Non-pigmented ciliary epithelial cell (primary cell): ENCODE data around the gene CCNQ.

Source experiments
- DNase-seq: peaks from one replicate; pipeline ENCODE4 v3.0.0-alpha.2; 2010; ENCODE audit warnings: low read depth

CCNQ gene

DNA sequence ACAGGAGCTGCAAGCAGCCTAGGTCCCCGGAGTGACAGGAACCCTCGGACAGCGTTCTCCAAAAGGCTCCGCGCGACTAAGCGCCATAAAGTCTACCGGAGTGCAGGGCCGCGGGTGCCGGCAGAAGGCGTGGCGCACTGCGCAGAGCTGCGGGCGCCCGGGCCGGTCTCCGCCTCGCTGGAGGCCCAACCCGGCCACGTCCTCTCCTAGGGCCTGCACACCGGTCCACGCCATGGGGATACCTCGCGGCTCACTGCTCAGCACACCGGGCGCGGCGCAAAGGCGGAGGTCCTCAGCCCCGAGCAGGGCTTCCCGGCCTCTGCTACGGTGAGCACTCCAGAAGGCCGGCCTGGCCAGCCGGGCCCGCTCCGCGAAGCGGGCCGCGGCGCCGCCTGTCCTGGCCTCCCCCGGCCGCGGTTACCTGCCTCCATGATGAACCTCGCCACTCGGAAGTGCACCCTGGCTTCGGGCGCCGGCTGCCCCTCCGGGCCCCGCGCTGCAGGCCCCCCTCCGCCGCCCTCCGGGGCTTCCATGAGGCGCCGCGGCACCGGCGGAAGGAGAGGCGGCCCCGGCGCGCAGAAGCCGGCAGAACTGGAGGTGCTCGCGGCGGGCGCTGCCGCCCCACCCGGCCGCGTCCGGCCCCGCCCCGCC is at the start of gene CCNQ:
Gene CCNQ, minus strand, starts transcription at position 599 of the 651 bp plus-strand sequence. Its CDS starts 66 bp downstream, at position 533.
- DNase-seq: no peak

DNA sequence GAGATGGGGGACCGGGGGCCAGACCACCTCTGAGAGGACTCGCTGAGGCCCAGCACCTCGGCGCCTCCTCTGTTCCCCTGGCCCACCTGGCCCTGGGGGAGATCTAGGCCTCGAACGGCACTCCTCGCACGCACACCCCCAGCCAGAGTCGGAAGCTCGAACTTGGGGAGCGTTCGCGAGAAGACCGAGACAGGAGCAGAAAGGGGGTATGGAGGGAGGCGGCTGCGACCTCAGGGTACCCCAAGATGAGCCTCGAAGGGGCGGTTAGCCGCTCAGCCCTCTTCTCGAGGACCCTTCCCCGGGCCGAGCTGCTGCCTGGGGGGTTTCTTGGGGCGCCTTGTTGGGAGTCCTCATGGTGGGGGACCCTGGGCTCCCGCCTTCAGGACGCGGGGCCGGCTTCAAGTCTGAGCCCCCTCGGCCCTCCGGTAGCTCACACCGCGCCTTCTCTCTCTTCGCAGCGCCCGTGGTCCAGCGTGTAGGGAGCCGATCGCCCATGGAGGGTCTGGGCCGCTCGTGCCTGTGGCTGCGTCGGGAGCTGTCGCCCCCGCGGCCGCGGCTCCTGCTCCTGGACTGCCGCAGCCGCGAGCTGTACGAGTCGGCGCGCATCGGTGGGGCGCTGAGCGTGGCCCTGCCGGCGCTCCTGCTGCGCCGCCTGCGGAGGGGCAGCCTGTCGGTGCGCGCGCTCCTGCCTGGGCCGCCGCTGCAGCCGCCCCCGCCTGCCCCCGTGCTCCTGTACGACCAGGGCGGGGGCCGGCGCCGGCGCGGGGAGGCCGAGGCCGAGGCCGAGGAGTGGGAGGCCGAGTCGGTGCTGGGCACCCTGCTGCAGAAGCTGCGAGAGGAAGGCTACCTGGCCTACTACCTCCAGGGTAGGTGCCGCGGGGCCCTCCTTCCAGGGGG is 48.8 kb upstream of the CCNQ start:
- no peak for DNase-seq

DNA sequence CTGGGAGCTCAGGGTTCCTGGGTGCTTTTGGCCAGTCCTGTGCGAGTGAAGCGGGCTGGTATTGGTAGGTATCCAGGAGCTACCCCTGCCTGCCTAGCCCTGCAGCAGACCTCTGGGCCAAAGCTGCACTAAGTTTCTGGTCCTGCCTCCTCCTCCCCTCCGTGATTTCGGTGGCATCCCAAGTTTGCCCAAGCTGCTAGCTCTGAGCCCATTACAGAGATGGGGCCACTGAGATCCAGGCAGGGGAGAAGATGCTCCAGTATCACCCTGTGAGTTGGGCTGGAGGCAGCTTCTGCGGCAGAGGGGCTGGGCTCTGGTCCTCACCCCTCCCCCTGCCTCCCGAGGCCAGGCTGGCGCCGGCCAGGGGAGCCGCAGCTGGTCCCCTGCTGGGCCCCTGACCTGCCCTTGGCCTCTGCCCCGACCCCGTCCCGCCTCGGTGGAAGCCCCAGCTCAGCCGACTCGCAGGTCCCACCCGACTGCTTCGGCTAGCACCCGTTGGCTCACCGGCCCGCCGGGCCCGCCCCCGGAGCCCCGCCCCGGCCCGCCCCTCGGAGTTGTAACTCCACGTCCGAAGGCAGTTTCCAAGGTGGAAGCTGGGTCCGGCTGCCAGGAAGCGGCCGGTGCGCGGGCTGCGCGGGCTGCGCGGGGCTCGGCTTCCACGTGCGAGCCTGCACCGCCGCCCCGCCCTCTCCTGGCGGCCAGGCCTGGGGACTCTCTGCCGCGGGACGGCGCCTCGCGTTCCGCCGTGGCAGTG is 47.9 kb upstream of the CCNQ start, which contains the start of gene DUSP9:
Gene DUSP9, plus strand, starts transcription at position 584 of the 754 bp plus-strand sequence. CDS start 751 bp downstream, outside the sequence.
- DNase-seq: no peak

DNA sequence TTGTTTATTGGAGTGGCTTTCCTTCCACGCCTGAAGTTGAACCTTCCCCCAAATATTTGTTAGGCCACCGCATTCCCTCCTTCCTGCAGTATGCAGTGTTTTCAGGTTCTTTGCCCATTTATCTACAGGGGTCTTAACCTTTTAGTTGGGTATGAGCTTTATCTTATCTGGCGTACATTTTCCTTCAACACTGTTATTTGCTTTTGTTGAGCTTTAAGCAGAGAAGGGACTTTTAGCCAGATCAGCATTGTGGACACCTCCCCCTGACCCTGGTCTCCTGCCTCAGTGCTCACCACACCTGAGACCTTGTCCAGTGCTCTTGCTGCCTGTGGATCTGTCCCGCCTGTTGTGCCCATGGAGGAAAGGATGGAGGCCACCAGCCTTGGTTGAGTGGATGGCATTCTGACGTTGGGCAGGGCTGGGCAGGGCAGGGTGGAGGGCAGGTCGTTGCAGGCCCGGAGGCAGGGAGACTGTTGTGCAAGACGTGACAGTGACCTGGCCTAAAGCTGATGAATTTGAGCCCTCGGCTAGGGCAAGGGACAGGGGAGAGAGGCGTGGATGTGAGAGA is 47.1 kb upstream of the CCNQ start:
- no peak for DNase-seq

DNA sequence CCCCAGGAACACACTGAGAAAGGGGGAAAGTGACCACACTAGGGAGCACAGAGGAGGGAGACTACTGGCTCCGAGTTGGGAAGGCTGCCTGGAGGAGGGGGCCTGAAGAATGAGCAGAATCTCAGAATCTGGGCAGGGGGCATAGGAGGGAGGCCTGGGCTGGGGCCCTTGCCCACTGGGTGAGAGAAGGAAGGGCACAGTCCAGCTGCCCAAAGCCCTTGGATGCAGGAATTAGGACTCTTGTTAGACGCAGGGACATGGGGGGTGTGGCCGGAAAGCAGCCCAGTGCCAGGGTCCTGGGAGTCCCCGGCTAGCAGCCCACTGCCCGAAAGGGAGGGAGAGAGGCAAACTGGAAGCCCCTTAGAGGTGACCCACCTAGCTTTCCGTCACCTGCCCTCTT is 46.2 kb upstream of the CCNQ start:
- no peak for DNase-seq

DNA sequence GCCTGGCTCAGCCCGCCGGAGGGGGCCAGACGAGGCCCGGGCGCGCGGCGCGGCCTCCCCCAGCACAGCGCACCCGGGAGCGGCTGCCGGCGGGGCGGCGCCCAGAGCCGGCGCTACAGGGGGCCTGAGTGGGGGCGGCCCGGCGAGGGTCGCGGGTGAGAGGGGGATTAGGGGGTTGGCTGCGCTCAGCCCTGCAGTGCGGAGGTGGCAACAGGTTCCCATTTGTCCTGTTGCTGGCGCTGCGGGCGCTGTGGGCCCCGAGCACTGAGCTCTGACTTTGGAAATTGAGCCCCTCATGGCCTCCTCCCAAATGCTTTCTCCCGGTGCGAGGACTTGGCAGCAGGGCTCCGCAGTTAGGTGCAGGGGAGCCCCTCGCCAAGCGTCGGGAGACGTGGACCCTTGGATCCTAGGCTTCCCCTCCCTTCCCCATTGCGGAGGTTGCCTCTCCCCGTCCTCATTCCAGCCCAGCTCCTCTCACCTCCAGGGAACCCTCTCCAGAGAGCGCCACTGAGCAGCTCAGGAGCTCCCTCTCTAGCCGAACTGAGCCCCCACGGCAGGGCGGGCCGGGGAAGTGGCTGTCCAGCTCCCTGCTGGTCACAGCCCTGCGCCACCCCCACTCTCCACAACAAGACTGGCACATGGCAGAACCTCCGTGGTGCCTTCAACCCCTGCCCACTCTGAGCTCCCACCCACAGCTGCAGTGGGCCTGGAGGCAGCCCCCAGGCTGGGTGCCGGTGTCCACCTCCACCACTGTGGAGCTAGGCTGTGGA is 45.6 kb upstream of the CCNQ start:
- no peak for DNase-seq

DNA sequence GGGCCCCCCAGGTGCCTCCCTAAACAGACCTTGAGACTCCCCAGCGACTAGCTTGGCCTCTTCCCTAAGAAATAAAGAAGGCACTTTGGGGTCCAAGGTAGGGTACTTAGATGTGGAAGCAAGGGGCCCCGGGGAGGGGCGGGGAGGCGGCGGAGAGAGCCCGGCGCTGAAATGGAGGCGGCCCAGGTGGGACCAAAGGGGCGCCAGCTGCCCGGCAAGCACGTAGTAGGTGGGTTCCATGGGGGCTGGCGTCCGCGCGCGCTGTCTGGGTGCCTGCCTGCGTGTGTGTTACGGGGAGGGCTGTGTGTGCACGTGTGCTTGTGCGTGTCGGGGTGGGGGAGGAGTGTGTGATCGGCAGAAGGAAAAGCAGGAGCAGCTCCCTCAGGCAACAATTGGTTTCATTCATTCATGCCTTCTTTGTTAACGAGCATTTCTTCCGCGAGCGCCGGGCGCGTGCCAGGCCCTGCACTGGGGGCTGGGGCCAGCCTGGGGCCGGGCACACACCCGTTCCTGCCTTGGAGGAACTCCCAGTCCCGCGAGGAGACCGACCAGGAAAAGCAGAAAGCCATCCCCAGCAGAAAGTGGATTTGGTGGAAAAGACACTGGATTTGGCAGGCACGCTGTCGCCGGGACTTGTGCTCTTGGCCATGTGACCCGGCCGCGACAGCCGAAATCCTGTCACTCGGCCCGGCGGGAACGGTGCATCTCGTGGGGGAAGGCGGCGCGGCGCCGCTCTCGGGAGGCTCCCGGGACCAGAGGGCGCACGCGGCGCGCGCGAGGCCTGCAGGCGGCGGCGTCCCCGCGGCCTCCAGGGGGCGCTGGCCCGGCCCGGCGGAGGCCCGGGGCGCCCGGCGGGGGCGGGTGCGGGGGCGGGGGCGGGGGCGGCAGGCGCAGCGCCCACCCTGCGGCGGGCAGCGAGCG is 44.8 kb upstream of the CCNQ start:
- DNase-seq: no peak

DNA sequence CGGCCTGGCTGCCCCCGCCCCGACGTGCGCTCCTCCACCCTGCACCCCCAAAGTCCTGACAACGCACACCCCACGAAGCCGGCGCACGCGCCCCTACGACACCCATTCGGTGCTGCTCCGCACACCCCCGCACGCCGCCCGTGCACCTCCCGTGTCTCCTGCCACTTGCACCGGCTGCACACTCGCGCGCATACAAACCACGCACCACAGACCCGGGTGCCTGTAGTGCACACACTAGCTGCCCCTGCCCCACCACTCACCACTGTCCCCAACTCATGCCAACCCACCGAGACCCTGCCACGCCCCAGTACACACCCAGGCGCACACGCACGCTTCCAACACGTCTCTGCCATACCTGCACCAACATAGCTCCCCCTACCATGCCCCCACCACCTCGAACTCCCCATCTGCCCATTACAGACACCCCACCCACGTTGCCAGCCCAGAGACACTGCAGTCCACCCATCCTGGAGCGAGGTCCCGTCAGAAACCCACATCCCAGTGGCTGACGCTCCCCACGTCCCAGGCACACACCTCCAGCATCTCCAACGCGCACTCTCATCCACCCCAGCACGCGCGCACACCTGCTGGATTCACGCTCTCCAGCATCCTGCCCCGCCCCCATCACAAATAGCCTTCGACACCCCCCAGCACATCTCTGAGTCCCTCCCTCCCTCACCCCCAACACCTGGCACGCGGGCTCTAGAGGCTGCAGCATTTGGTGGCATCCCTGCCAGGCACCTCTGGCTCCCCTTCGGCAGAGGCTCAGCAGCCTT is 43.9 kb upstream of the CCNQ start:
- no peak for DNase-seq

DNA sequence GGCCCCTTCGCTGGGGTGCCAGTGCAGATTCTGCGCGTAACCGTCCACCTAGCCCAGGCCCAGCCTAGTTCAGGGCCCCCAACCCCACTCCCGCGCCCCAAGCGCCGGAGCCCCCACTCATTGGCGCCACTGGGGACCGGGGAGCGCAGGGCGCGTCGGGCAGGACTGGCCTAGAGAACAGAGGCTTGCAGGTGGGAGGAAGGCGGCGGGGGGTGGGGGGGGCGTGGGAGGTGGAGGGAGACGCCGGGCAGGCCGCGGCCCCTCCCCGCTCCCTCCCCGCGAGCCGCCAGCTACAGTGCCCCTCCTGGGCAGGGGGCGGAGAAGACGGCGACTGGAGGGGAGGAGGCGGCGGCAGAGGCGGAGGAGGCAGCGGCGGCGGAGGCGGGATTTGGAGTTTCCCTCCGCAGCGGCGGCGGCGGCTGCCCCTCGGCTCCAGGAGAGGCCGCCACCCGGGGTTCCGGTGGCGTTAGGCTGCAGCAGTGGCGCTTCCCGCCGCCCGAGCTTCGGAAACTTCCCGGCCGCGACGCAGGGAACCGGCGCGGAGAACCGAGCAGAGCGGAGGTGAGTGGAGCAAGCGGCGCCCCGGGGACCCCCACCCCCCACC is 43.2 kb upstream of the CCNQ start:
- no peak for DNase-seq

DNA sequence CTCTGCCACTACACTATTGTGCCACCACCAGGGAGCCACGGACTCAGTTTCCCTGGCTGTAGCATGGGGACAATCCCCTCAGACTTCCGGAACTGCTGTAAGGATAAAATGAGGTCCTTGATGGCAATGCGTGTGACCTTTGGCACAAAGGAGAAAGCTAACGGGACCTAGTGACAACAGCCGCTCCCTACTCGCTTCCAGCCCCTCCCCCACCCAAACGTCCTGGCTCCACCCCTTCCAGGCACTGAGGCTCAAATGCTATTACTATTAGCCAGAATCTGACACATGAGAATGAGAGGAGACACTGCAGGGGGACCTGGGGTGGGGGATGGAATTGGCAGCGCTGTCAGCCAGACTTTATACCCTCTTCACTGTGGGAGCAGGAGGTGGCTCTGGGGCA is 42.7 kb upstream of the CCNQ start:
- no peak for DNase-seq

DNA sequence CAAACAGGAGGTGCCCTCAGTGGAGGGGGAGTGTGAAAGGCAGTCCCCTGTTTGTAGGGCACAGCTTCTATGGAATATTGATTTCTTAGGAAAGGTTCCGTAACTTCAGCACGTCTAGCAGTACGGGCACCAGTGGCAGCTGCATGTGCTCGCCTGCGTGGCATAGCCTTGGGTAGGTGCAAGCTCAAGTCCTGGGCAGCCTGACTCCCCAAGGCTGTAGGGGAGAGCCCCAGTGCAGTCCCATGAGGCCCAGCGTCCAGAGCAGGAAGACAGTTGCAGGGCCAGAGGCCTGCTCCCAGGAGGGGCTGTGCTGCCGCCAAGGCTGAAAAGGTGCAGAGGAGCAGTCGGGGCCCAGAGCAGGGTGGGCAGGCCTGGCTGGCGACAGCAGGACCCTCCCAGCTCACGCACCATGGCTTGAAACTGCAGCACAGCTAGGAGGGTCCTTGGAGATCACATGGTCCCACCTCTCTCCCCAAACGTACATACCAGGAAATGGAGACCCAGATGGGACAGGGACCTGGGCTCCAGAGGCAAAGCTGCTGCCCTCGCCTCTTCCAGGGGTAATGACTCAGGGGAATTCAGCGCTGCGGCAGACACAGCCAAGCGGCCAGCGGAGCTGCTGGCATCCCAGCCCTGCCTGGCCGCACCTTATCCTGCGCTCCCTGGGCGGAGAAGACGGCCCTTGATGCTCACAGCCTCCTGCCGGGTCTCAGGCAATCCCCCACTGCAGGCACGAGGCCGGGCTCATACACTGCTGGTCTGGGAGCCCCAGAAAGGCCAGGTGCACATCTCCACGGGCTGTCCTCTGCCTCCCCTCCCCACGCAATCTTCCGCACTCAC is 42.0 kb upstream of the CCNQ start:
- DNase-seq: no peak

DNA sequence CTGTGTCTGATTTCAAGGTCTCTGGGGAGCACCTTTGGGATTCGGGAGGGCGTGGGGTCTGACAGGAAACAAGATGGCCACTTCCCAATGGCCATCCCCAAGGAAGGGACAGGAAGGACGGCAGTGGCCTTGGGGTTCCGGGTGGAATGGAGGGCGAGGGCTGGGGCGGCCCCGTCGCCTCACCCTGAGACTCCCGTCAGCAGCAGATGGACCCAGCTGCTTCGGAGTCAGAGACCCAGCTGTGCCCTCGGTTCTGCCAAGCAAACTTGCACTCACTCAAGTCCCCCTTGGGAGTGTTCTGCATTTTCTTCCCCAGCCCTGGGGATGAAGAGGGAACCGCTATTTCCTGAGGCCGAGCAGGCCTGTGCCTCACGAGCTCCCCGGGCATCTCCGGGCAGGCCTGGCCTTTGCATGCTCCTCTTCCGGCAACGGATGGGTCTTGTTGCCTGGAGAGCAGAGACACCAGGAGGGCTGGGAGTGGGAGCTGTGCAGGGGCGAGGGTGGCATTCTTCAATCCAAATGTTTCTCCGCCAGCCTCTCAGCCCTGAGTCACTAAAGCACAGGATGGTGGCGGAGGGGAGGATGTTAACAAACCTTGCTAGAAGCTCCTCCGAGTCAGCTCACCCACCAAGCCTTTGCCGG is 41.2 kb upstream of the CCNQ start:
- no peak for DNase-seq

DNA sequence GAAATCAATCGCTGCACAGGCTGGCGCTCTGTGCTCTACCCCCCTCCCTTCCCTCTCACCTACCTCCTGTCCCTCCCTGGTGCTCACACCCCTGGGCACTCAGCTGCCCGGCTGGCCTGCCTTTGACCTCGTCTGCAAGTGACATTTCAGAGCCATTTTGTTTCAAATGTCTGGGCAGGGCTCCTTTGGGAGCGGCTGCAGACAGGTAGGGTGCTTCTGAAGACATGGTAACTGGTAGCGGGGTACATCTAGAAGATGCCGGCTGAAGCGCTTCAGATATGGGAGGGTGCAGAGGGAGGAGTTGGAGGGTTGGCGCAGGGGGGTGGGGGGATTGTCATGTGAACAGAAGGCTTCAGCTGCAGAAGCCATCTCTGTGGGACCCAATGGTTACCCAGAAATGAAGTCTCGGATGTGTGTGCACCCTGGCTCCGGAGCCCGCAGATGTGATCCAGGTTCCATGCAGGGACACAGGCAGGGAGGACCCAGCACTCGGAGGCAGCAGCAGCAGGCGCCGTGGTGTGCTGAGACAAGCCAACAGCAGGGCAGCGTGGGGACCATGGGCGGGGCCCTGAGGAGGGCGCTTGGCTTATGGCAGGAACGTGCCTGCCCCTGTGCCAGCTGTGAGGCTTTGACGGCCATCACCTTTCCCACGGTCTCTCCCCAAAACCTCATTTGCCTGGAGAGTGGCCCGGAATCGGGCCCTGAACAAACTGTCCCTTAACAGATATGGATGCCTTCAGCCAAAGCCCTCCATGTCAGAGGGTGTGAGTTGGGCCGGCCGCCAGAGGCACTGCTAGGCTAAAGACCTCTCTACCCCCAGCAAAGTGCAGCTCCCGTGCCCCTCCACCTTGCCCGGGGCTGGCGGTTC is 40.5 kb upstream of the CCNQ start:
- DNase-seq: no peak

DNA sequence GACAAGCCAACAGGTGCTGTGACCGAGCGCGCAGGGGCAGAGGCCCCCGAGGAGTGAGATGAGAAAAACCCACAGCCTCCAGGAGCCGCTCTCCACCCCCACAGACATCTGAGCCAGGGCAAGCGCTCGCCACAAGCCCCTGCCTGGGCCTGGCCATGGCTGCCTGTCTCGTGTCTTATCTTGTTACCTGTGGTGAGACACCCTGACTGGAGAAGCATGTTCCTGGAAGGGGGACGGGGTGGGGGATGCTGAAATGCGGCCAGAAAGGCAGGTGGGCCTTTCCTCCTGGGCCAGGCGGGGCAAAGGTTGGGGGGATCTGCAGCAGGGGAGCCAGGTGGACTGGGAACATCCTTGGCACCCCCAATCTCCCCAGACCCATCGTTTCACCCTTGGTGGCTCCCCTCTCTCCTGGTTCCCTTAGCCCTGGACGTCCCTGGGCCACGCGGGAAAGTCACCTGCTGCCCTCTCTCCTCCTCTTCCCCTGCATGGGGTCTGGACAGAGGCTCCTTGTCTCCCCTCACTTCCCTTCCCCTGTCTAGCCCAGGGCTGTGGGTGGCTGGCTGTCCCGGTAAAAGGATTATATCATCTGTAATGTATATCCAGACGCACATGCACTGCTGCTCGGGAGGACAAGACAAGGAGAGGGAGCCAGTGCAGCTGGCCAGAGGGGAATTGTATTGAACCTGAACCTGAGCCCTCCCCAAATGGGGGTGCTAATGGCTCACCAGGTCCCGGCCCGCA is 39.7 kb upstream of the CCNQ start:
- DNase-seq: no peak

DNA sequence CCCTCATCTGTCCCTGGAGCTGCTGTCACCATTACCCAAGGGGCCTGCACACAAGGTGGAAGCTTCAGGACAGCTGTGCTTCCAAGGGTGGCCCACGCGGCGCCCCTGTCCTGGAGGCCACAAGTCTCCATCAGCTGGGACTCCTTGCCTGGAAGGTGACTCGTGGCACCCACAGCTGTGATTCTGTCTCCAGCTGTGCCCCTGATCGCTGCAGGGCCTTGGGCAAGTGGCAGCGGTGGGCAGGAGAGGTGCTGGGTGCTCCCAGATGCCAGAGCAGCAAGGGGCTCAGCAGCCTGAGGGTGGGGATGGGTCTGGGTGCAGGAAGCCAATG is 39.1 kb upstream of the CCNQ start:
- DNase-seq: no peak
